HAP-1 (cell line): ENCODE results near the gene PRKCH.
"Not testable (repeated sequence)": the region's sequence is repeated elsewhere in the genome, so short reads cannot be mapped to it uniquely, and the experiment has no call there.

ENCODE experiments used
- DNase-seq, 2 experiments: peaks; one replicate each; pipeline ENCODE4 v3.0.0-alpha.2; 2016 to 2020; ENCODE audit warnings: low spot score in 2 of 2
- H3K27me3 ChIP-seq: fragments of 250-450 bp; sonication (Bioruptor Pico); 2 replicates; pipeline ENCODE4 v1.5.1; 2020; ENCODE audit warnings: low read depth, mild to moderate bottlenecking, moderate library complexity
- H3K36me3 ChIP-seq: fragments of 250-450 bp; sonication (Bioruptor Pico); replicated peaks from 2 replicates; pipeline ENCODE4 v1.5.1; 2020; ENCODE audit warnings: mild to moderate bottlenecking
- H3K4me1 ChIP-seq: fragments of 250-450 bp; sonication (Bioruptor Pico); 2 replicates; pipeline ENCODE4 v1.5.1; 2020; ENCODE audit warnings: mild to moderate bottlenecking
- H3K4me3 ChIP-seq: fragments of 250-450 bp; sonication (Bioruptor Pico); 2 replicates; pipeline ENCODE4 v1.5.1; 2020; ENCODE audit warnings: mild to moderate bottlenecking, moderate library complexity
- H3K9me3 ChIP-seq: fragments of 250-450 bp; sonication (Bioruptor Pico); 2 replicates; pipeline ENCODE4 v1.5.1; 2020; ENCODE audit warnings: mild to moderate bottlenecking, moderate library complexity
- in situ Hi-C: fragments of 300-500 bp; cut with MboI; formaldehyde crosslinking; loops from 3 replicates; pipeline ENCODE4 v1.14.3; 2020; ENCODE audit warnings: low sequenced_read_pairs, inconsistent platforms, mixed read lengths

Gene PRKCH

GRCh38 chr14:61463664-61464285 lies 142.4 kb downstream of the PRKCH start:
- H3K4me3 ChIP-seq, result no peak overlapping the region
- no peaks in the 10 kb centered on the region; the same call in 1 of the 2 replicates for H3K9me3 ChIP-seq
- no peaks in the 10 kb centered on the region for H3K36me3 ChIP-seq
- no peaks in the 10 kb centered on the region for H3K4me1 ChIP-seq
- in situ Hi-C loops, result no loop called here
- DNase-seq, result no peak
- 0 out of 2 replicates have a peak, but pooled peaks cover 2% of the 10 kb centered on the region for H3K27me3 ChIP-seq

- in situ Hi-C loops, DNase-seq, H3K9me3 ChIP-seq, H3K27me3 ChIP-seq, H3K36me3 ChIP-seq, H3K4me1 ChIP-seq, H3K4me3 ChIP-seq: not testable (repeated sequence)
Observed at GRCh38 chr14:61464539-61465320, 143.4 kb downstream of the PRKCH start.

DNA sequence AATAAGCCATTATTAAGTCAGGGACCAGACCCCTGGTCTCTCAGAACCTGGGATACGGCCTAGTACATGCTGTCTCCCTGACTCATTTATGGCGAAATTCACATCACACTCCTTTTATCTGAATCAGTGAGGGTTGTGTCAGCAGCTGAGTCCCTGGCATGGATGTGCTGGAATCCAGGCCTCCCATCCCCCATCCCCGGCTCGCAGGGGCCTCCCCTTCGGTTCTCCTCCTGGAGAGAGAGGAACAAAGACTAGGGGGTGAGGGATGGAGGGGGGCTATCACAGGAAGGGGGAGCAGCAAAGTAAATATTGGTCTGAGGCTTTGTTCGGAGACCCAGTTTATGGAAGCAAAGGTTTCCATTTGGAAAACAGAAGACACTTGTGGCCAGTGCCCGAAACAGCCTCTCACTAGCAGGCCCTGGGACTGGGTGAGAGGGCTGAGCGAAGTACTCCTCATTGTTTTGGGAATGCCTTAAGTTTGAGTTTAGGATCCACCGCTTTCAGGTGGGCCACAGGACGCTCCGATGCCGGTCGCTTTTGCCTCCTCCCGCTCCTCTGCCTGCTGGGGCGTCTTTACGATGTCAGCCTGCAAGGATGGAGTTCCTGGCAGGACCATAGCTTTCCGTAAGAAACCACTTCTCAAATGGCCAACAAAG lies 145.0 kb downstream of the PRKCH start:
- Histone ChIP-seq H3K4me3 (no peak overlapping the region), H3K4me1 (no peaks in the 10 kb centered on the region), H3K27me3 (peaks cover 15% of the 10 kb centered on the region; the same call in 1 of the 2 replicates), H3K36me3 (no peaks in the 10 kb centered on the region), H3K9me3 (no peaks in the 10 kb centered on the region)
- DNase-seq, result no peak
- in situ Hi-C loops, result no loop called here

GRCh38 chr14:61466905-61467280 lies 145.5 kb downstream of the PRKCH start:
- H3K9me3 ChIP-seq, result no peaks in the 10 kb centered on the region
- H3K27me3 ChIP-seq, result peaks cover 18% of the 10 kb centered on the region
- no peaks in the 10 kb centered on the region for H3K4me1 ChIP-seq
- in situ Hi-C loops, result no loop called here
- no peaks in the 10 kb centered on the region for H3K36me3 ChIP-seq
- DNase-seq, result no peak
- H3K4me3 ChIP-seq, result no peak overlapping the region

- no peaks in the 10 kb centered on the region for H3K36me3 ChIP-seq
- H3K9me3 ChIP-seq, result no peaks in the 10 kb centered on the region
- H3K27me3 ChIP-seq, result peaks cover 22% of the 10 kb centered on the region
- no peak for DNase-seq
- in situ Hi-C loops, result no loop called here
- no peak overlapping the region for H3K4me3 ChIP-seq
- no peaks in the 10 kb centered on the region for H3K4me1 ChIP-seq
Observed at GRCh38 chr14:61467296-61467695, 145.9 kb downstream of the PRKCH start.

- DNase-seq, result no peak
- H3K36me3 ChIP-seq, result no peaks in the 10 kb centered on the region
- in situ Hi-C loops, result no loop called here
- no peaks in the 10 kb centered on the region for H3K9me3 ChIP-seq
- H3K27me3 ChIP-seq, result peaks cover 23% of the 10 kb centered on the region
- no peaks in the 10 kb centered on the region for H3K4me1 ChIP-seq
- H3K4me3 ChIP-seq, result no peak overlapping the region
Observed at GRCh38 chr14:61468063-61468825, 146.9 kb downstream of the PRKCH start.

GRCh38 chr14:61469781-61470180 lies 148.4 kb downstream of the PRKCH start:
- Histone ChIP-seq H3K4me1 (no peaks in the 10 kb centered on the region), H3K4me3 (no peak overlapping the region), H3K9me3 (no peaks in the 10 kb centered on the region), H3K27me3 (peaks cover 25% of the 10 kb centered on the region), H3K36me3 (no peaks in the 10 kb centered on the region)
- in situ Hi-C loops, result no loop called here
- DNase-seq, result no peak

GRCh38 chr14:61470261-61470960 lies 149.0 kb downstream of the PRKCH start:
- in situ Hi-C loops, result no loop called here
- Histone ChIP-seq H3K36me3 (no peaks in the 10 kb centered on the region), H3K4me1 (no peaks in the 10 kb centered on the region), H3K27me3 (peaks cover 26% of the 10 kb centered on the region), H3K4me3 (no peak overlapping the region), H3K9me3 (no peaks in the 10 kb centered on the region)
- DNase-seq, result peak; percentile 26 to 31

DNA sequence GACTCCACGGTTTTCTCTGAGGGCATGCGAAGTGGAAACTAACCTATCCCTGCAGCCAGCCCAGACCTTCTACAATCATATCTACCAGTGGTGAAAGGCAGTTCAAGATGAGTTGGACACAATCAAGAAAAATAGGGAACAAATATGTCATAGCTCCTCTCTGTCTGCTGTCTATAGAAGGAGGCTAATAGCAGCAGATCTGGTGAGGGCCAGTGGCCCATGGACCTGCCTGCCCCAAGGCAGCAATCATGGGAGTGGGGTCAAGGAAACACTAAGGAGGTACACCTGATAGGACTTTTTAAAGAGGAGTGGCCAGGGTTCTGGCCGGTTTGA lies 149.5 kb downstream of the PRKCH start:
- Histone ChIP-seq H3K27me3 (peaks cover 31% of the 10 kb centered on the region), H3K36me3 (no peaks in the 10 kb centered on the region), H3K4me3 (no peak overlapping the region), H3K4me1 (no peaks in the 10 kb centered on the region), H3K9me3 (no peaks in the 10 kb centered on the region)
- no peak for DNase-seq
- in situ Hi-C loops, result no loop called here

GRCh38 chr14:61471297-61472005 lies 150.1 kb downstream of the PRKCH start:
- H3K4me1 ChIP-seq, result no peaks in the 10 kb centered on the region
- in situ Hi-C loops, result no loop called here

GRCh38 chr14:61472011-61472672 lies 150.8 kb downstream of the PRKCH start:
- Histone ChIP-seq H3K4me3 (no peak overlapping the region), H3K4me1 (no peaks in the 10 kb centered on the region), H3K36me3 (no peaks in the 10 kb centered on the region), H3K27me3 (peaks cover 44% of the 10 kb centered on the region), H3K9me3 (no peaks in the 10 kb centered on the region)
- no peak for DNase-seq
- in situ Hi-C loops, result no loop called here

More at GRCh38 chr14:61471297-61472005, 150.1 kb downstream of the PRKCH start:
- H3K9me3 ChIP-seq, result no peaks in the 10 kb centered on the region
- no peak overlapping the region for H3K4me3 ChIP-seq
- H3K36me3 ChIP-seq, result no peaks in the 10 kb centered on the region
- H3K27me3 ChIP-seq, result peaks cover 37% of the 10 kb centered on the region
- DNase-seq, result no peak

GRCh38 chr14:61472801-61473376 lies 151.5 kb downstream of the PRKCH start:
- in situ Hi-C loops, result no loop called here
- H3K4me1 ChIP-seq, result no peaks in the 10 kb centered on the region
- no peak for DNase-seq
- no peaks in the 10 kb centered on the region for H3K36me3 ChIP-seq
- peaks cover 49% of the 10 kb centered on the region for H3K27me3 ChIP-seq
- no peaks in the 10 kb centered on the region for H3K9me3 ChIP-seq
- H3K4me3 ChIP-seq, result no peak overlapping the region
